Measurements from ENCODE around the gene C12orf42.
"Not testable (repeated sequence)": the region's sequence is repeated elsewhere in the genome, so short reads cannot be mapped to it uniquely, and the experiment has no call there.

The C12orf42 gene

DNA sequence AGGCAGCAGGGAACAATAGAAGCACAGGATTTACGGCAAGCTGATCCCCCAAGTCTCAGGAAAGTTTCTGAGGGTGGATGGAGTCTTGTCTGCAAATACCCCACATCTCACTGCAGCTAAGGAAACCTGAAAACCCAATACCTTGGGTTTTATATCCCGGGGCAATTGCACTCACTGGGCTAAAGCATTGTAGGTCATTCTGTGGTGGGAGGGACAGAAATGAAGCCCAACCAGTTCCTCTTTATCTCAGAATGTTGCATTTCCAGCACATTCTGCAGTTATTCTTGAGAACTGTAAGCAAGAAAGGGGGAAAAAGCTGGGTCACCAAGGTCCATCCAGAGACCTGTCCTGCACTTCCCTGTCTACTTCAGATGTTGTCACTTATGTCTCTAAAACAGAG lies 39.8 kb downstream of the C12orf42 start:
- no peak for TF ChIP-seq CTCF (conservative IDR thresholded peaks at IDR 0.05; ENCODE audit: control insufficient read depth, insufficient read depth, low read depth, low read length)
- H3K4me3 ChIP-seq (ENCODE audit: control insufficient read depth, low read depth, low read length) = no peak overlapping the region
- DNase-seq (ENCODE audit: low read depth) = no peak

- no peak overlapping the region for H3K4me3 ChIP-seq (ENCODE audit: control insufficient read depth, low read depth, low read length)
- no peak for DNase-seq (ENCODE audit: low read depth)
Measured at GRCh38 chr12:103455020-103455763, 40.6 kb downstream of the C12orf42 start.

GRCh38 chr12:103444983-103445382 lies 50.8 kb downstream of the C12orf42 start:
- H3K4me3 ChIP-seq (ENCODE audit: control insufficient read depth, low read depth, low read length) = no peak overlapping the region
- no peak for DNase-seq (ENCODE audit: low read depth)
- no peak for TF ChIP-seq CTCF (conservative IDR thresholded peaks at IDR 0.05; ENCODE audit: control insufficient read depth, insufficient read depth, low read depth, low read length)

More at GRCh38 chr12:103455020-103455763, 40.6 kb downstream of the C12orf42 start:
- no peak for TF ChIP-seq CTCF (conservative IDR thresholded peaks at IDR 0.05; ENCODE audit: control insufficient read depth, insufficient read depth, low read depth, low read length)

DNA sequence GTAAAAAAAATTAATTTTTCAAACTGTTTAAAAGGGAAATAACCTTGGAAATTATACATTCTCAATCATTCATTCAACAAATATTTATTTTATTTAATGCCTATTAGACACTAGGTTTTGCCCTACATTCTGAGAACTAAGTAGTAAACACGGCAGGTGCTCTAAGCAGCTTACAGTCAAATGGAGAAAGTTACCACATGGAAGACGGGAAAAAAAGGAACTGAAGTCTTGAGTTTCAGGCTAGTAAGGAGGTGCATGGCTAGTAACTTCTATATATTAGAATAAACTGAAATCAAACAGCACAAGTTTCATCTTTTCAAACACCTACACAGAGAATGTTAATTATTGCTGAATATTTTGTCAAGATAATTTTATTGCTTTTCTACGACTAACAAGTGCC lies 52.9 kb downstream of the C12orf42 start:
- H3K4me3 ChIP-seq (ENCODE audit: control insufficient read depth, low read depth, low read length) = no peak overlapping the region
- TF ChIP-seq CTCF (conservative IDR thresholded peaks at IDR 0.05; ENCODE audit: control insufficient read depth, insufficient read depth, low read depth, low read length) = no peak
- no peak for DNase-seq (ENCODE audit: low read depth)

DNA sequence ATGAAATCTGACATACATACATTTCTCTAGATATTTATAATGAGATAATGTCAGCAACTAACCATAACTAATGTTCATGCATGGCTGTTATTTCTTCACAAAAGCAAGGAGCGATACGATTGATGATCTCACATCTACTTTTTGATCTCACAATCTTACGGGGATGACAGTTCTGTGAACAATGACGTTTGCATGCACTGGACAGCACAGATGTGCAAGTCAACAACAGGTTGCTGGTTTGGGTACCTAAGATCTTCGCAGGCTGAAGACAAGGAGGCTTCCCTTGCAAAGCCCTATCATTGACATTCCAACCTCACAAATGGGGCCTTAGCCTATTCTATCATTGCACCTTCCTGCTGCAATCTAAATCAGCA lies 53.6 kb downstream of the C12orf42 start:
- no peak overlapping the region for H3K4me3 ChIP-seq (ENCODE audit: control insufficient read depth, low read depth, low read length)
- no peak for DNase-seq (ENCODE audit: low read depth)
- no peak for TF ChIP-seq CTCF (conservative IDR thresholded peaks at IDR 0.05; ENCODE audit: control insufficient read depth, insufficient read depth, low read depth, low read length)

- TF ChIP-seq CTCF (conservative IDR thresholded peaks at IDR 0.05; ENCODE audit: control insufficient read depth, insufficient read depth, low read depth, low read length) = no peak
- no peak for DNase-seq (ENCODE audit: low read depth)
- H3K4me3 ChIP-seq (ENCODE audit: control insufficient read depth, low read depth, low read length) = no peak overlapping the region
Measured at GRCh38 chr12:103441437-103442181, 54.2 kb downstream of the C12orf42 start.

DNA sequence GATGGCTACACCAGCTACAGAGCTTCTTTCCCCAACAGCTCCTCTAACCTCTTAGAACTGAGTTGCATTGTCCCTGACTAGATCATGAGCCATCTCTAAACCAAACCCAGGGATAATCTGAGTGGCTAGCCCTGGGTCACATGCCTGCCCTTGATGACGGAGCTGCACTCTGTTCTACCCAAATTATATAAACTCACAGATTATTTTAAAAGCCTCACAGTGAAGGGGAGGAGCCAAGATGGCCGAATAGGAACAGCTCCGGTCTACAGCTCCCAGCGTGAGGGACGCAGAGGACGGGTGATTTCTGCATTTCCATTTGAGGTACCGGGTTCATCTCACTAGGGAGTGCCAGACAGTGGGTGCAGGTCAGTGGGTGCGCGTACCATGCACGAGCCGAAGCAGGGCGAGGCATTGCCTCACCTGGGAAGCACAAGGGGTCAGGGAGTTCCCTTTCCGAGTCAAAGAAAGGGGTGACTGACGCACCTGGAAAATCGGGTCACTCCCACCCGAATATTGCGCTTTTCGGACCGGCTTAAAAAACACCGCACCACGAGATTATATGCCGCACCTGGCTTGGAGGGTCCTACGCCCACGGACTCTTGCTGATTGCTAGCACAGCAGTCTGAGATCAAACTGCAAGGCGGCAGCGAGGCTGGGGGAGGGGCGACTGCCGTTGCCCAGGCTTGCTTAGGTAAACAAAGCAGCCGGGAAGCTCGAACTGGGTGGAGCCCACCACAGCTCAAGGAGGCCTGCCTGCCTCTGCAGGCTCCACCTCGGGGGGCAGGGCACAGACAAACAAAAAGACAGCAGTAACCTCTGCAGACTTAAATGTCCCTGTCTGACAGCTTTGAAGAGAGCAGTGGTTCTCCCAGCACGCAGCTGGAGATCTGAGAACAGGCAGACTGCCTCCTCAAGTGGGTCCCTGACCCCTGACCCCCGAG lies 61.3 kb downstream of the C12orf42 start:
- not testable (repeated sequence) for DNase-seq (ENCODE audit: low read depth); H3K4me3 ChIP-seq (ENCODE audit: control insufficient read depth, low read depth, low read length)

All from fibroblast of mammary gland (primary cell).